PC-9 (cell line): Measurements from ENCODE around the gene SLC6A18.

ENCODE experiments used
- CTCF ChIP-seq: fragments of 200-600 bp; sonication (generic); conservative IDR thresholded peaks from 2 replicates; pipeline ENCODE4 v1.6.1; 2017; ENCODE audit warnings: mixed run types, antibody characterized with exemption, mild to moderate bottlenecking, moderate library complexity
- EZH2 ChIP-seq: fragments of 200-600 bp; sonication (generic); IDR thresholded peaks from 2 replicates; pipeline ENCODE4 v1.8.0; 2017; ENCODE audit warnings: antibody characterized with exemption, low read depth

DNA sequence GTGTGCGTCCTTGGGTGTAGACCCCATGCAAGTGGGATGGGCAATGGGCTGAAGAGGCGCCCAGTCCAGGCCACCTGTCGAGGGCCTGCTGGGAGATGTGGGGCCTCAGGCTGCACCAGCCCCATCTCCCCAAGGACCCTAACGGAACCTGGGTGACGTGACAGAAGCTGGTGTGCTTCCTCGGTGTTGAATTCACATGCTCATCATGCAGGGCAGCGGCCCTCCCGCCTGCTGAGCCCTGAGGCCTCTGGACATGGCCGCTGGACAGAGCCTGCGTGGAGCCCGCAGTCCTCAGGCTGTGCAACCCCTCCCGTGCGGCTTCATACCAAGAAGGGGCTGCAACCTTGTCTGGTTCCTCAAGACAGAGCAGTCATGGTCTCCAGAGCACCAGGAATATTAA is 42.9 kb downstream of the SLC6A18 start:
- no peak for TF ChIP-seq CTCF
- TF ChIP-seq EZH2: no peak
